IMR-90 (cell line): Measurements from ENCODE around the gene CROT. TPM values are rescaled to one million over a fixed set of nuclear protein-coding genes. Genes with fewer than 3 reads are reported as not detected.

ENCODE experiments used
- ATAC-seq: fragments of 200-7000 bp; cut with Tn5 transposase; 2 replicates; pipeline ENCODE4 v1.9.1; 2020; ENCODE audit warnings: low read depth, mild to moderate bottlenecking, moderate library complexity
- BruUV-seq: library from RNA; stranded (reverse); fragments of 400-500 nt; replicated peaks from 2 replicates; lab custom pipeline; 2021; lab: Mats Ljungman, UMichigan
- CTCF ChIA-PET: fragments of 300-600 bp; formaldehyde crosslinking; extraction: SDS; loops from one replicate; lab custom pipeline; 2021; ENCODE audit warnings: antibody characterized with exemption; lab: Yijun Ruan, JAX
- POLR2A ChIA-PET: fragments of 300-600 bp; sonication (Branson Sonifier 250); formaldehyde crosslinking; loops from one replicate; lab custom pipeline; 2022; ENCODE audit warnings: antibody characterized with exemption; ENCODE audit not compliant: unreplicated experiment; lab: Charles Lee
- DNase-seq: peaks from one replicate; pipeline ENCODE4 v3.0.0; 2013
- H2AFZ ChIP-seq: replicated peaks from 2 replicates; pipeline ENCODE3; 2013; ENCODE audit warnings: low read length, mild to moderate bottlenecking; ENCODE audit not compliant: poor library complexity
- H2AK5ac ChIP-seq: 2 replicates; pipeline ENCODE4 v1.6.1; 2013; ENCODE audit warnings: low read depth, low read length, inconsistent platforms
- H2AK9ac ChIP-seq: replicated peaks from 2 replicates; pipeline ENCODE3; 2013; ENCODE audit warnings: mild to moderate bottlenecking, low read depth, low read length, moderate library complexity; ENCODE audit not compliant: poor library complexity
- H2BK120ac ChIP-seq: 2 replicates; pipeline ENCODE4 v1.6.1; 2013; ENCODE audit warnings: low read depth, low read length, inconsistent platforms
- H2BK15ac ChIP-seq: 3 replicates; pipeline ENCODE4 v1.6.1; 2013; ENCODE audit warnings: low read depth, low read length, inconsistent platforms
- H2BK20ac ChIP-seq: 2 replicates; pipeline ENCODE4 v1.6.1; 2013; ENCODE audit warnings: low read depth, mild to moderate bottlenecking, inconsistent platforms, low read length, moderate library complexity
- H2BK5ac ChIP-seq: 2 replicates; pipeline ENCODE4 v1.6.1; 2013; ENCODE audit warnings: mild to moderate bottlenecking, low read depth, low read length, inconsistent platforms; ENCODE audit not compliant: poor library complexity, severe bottlenecking
- H3K14ac ChIP-seq: replicated peaks from 2 replicates; pipeline ENCODE4 v1.6.1; 2013; ENCODE audit warnings: low read depth, low read length, inconsistent platforms
- H3K18ac ChIP-seq: 2 replicates; pipeline ENCODE4 v1.6.1; 2013; ENCODE audit warnings: low read depth, low read length, control low read depth
- H3K23ac ChIP-seq: 2 replicates; pipeline ENCODE4 v1.6.1; 2013; ENCODE audit warnings: low read depth, low read length, inconsistent platforms
- H3K27ac ChIP-seq: 2 replicates; pipeline ENCODE4 v1.5.1; 2013; ENCODE audit warnings: mild to moderate bottlenecking, control low read depth, low read length; ENCODE audit not compliant: insufficient read depth
- H3K27me3 ChIP-seq: 2 replicates; pipeline ENCODE4 v1.6.1; 2013; ENCODE audit warnings: low read length; ENCODE audit not compliant: control insufficient read depth, insufficient read depth
- H3K36me3 ChIP-seq: 2 replicates; pipeline ENCODE4 v1.6.1; 2013; ENCODE audit warnings: low read length, mixed read lengths; ENCODE audit not compliant: control insufficient read depth, insufficient read depth
- H3K4ac ChIP-seq: 2 replicates; pipeline ENCODE4 v1.6.1; 2013; ENCODE audit warnings: low read depth, low read length, inconsistent platforms
- H3K4me1 ChIP-seq: 2 replicates; pipeline ENCODE4 v1.6.1; 2013; ENCODE audit warnings: low read length, mixed read lengths; ENCODE audit not compliant: control insufficient read depth, insufficient read depth
- H3K4me2 ChIP-seq: 2 replicates; pipeline ENCODE4 v1.6.1; 2013; ENCODE audit warnings: low read depth, mild to moderate bottlenecking, control low read depth, low read length, moderate library complexity
- H3K4me3 ChIP-seq: 2 replicates; pipeline ENCODE4 v1.5.1; 2013; ENCODE audit warnings: low read depth, mild to moderate bottlenecking, control low read depth, low read length, moderate library complexity; ENCODE audit not compliant: insufficient read depth
- H3K56ac ChIP-seq: 2 replicates; pipeline ENCODE4 v1.6.1; 2013; ENCODE audit warnings: low read length, inconsistent platforms; ENCODE audit not compliant: insufficient read depth; ENCODE audit errors: extremely low read depth
- H3K79me1 ChIP-seq, 2 experiments: 2 replicates each; pipeline ENCODE4 v1.6.1; 2013; ENCODE audit warnings: low read length in 2 of 2, inconsistent platforms in 1 of 2, low read depth in 1 of 2
- H3K9ac ChIP-seq: 2 replicates; pipeline ENCODE4 v1.6.1; 2013; ENCODE audit warnings: low read depth, low read length, control low read depth
- H3K9me1 ChIP-seq: 2 replicates; pipeline ENCODE4 v1.6.1; 2013; ENCODE audit warnings: low read length, inconsistent platforms; ENCODE audit not compliant: insufficient read depth
- H3K9me3 ChIP-seq: 2 replicates; pipeline ENCODE4 v1.6.1; 2013; ENCODE audit warnings: low read length; ENCODE audit not compliant: control insufficient read depth, insufficient read depth
- H4K20me1 ChIP-seq: 2 replicates; pipeline ENCODE4 v1.6.1; 2013; ENCODE audit warnings: low read length, inconsistent platforms; ENCODE audit not compliant: insufficient read depth
- H4K5ac ChIP-seq: 2 replicates; pipeline ENCODE4 v1.6.1; 2013; ENCODE audit warnings: mild to moderate bottlenecking, low read depth, low read length, control low read depth
- H4K8ac ChIP-seq, 2 experiments: 2 replicates each; pipeline ENCODE4 v1.6.1; 2013; ENCODE audit warnings: low read depth in 2 of 2, low read length in 2 of 2, control low read depth in 1 of 2, inconsistent platforms in 1 of 2
- H4K91ac ChIP-seq: 2 replicates; pipeline ENCODE4 v1.6.1; 2013; ENCODE audit warnings: low read depth, low read length, inconsistent platforms; ENCODE audit not compliant: insufficient read depth
- BHLHE40 ChIP-seq: fragments of 150-350 bp; IDR thresholded peaks from 2 replicates; pipeline ENCODE4 v1.6.1; 2016; ENCODE audit warnings: mild to moderate bottlenecking, low read depth, low read length
- CEBPB ChIP-seq: IDR thresholded peaks from 2 replicates; pipeline ENCODE4 v1.6.1; 2012; ENCODE audit warnings: low read depth, low read length, improper control_type of control experiment
- CHD1 ChIP-seq: IDR thresholded peaks from 2 replicates; pipeline ENCODE4 v1.6.1; 2012; ENCODE audit warnings: low read depth, low read length, improper control_type of control experiment
- CTCF ChIP-seq: conservative IDR thresholded peaks from 2 replicates; pipeline ENCODE4 v1.5.1; 2012; ENCODE audit warnings: mild to moderate bottlenecking, low read depth, low read length, improper control_type of control experiment
- FOS ChIP-seq: fragments of 150-350 bp; IDR thresholded peaks from 2 replicates; pipeline ENCODE4 v1.6.1; 2016; ENCODE audit warnings: low read depth, low read length
- MAFK ChIP-seq: IDR thresholded peaks from 2 replicates; pipeline ENCODE4 v1.6.1; 2012; ENCODE audit warnings: low read depth, low read length, improper control_type of control experiment
- MAZ ChIP-seq: IDR thresholded peaks from 2 replicates; pipeline ENCODE4 v1.6.1; 2012; ENCODE audit warnings: low read depth, mild to moderate bottlenecking, low read length, improper control_type of control experiment, moderate library complexity, borderline replicate concordance
- MXI1 ChIP-seq: IDR thresholded peaks from 2 replicates; pipeline ENCODE4 v1.6.1; 2012; ENCODE audit warnings: low read depth, mild to moderate bottlenecking, low read length, moderate library complexity, borderline replicate concordance
- NFE2L2 ChIP-seq: fragments of 150-350 bp; IDR thresholded peaks from 2 replicates; pipeline ENCODE4 v1.6.1; 2016; ENCODE audit warnings: low read depth, mild to moderate bottlenecking, low read length
- POLR2A ChIP-seq: IDR thresholded peaks from 2 replicates; pipeline ENCODE4 v1.6.1; 2012; ENCODE audit warnings: mild to moderate bottlenecking, low read depth, low read length
- RAD21 ChIP-seq: IDR thresholded peaks from 2 replicates; pipeline ENCODE4 v1.6.1; 2012; ENCODE audit warnings: low read length, improper control_type of control experiment
- RCOR1 ChIP-seq: IDR thresholded peaks from 2 replicates; pipeline ENCODE4 v1.6.1; 2012; ENCODE audit warnings: mild to moderate bottlenecking, low read length, improper control_type of control experiment; ENCODE audit not compliant: insufficient replicate concordance
- RFX5 ChIP-seq: IDR thresholded peaks from 2 replicates; pipeline ENCODE4 v1.8.0; 2012; ENCODE audit warnings: low read depth, mild to moderate bottlenecking, low read length, moderate library complexity
- SMC3 ChIP-seq: fragments of 150-350 bp; IDR thresholded peaks from 2 replicates; pipeline ENCODE4 v1.6.1; 2016; ENCODE audit warnings: low read depth, mild to moderate bottlenecking, antibody characterized with exemption, low read length, moderate library complexity
- USF2 ChIP-seq: fragments of 150-350 bp; IDR thresholded peaks from 2 replicates; pipeline ENCODE4 v1.6.1; 2017; ENCODE audit warnings: mild to moderate bottlenecking, antibody characterized with exemption, low read length, low read depth
- WGBS, 2 experiments: methylation state at CpG; one replicate each; pipeline versions ENCODE4 v1.1.5 to v1.1.7; 2013; ENCODE audit warnings: missing lambda C conversion rate in 2 of 2; ENCODE audit not compliant: insufficient read length in 1 of 2; ENCODE audit errors: extremely low coverage in 2 of 2; 5-methylcytosine and 5-hydroxymethylcytosine counted together
- dilution Hi-C: fragments of 300-500 bp; cut with HindIII; formaldehyde crosslinking; loops from one replicate; pipeline ENCODE4 v1.14.3; 2018; ENCODE audit warnings: low sequenced_read_pairs; ENCODE audit not compliant: unreplicated experiment
- in situ Hi-C: fragments of 300-500 bp; cut with MboI; formaldehyde crosslinking; loops from 3 replicates; pipeline ENCODE4 v1.14.3; 2019; ENCODE audit warnings: low sequenced_read_pairs, inconsistent platforms, mixed read lengths
- intact Hi-C: fragments of 100-400 bp; cut with micrococcal nuclease; formaldehyde crosslinking; loops from 2 replicates; pipeline ENCODE4 v1.10.0; 2022
- polyA plus RNA-seq, 3 experiments: library from polyadenylated mRNA; depleted of rRNA; stranded (reverse); fragments of >200 nt; gene quantifications; 2 replicates each; pipeline ENCODE4 v1.2.3, GENCODE V29; 2012; ENCODE audit warnings: low replicate concordance in 1 of 3
- total RNA-seq: library from RNA; depleted of rRNA; stranded (reverse); fragments of >200 nt; gene quantifications from 2 replicates; pipeline ENCODE4 v1.2.3, GENCODE V29; 2012

CROT gene
- total and polyA plus RNA-seq, 2 of the 4 experiments (the other 2 are of a cell fraction), result 7.5 to 10.0 TPM

DNA sequence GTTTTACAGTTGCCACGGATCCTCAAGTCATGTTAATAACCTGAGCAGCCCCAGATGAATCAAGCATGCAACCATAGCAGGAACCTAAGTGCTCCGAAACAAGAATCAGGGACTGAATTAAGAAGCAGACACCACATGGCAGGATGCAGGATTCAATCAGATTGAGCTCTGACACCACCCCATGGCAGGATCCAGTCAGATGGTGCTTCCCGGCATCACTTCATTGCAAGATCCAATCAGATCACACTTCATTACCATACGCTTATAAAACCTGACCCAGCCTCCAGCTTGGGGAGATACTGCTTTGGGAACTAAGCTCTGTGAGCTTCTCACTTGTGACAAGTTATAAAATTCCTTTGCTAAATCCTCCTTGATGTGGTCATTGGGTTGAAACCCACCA is 74.7 kb downstream of the CROT start:
- Histone ChIP-seq H3K4me3 (no peak overlapping the region), H3K9me1 (no peaks in the 10 kb centered on the region), H3K56ac (no peak overlapping the region), H2AFZ (no peak overlapping the region), H3K4me1 (peaks cover 3% of the 10 kb centered on the region), H2BK120ac (no peak overlapping the region), H3K4me2 (no peak overlapping the region), H3K36me3 (no peaks in the 10 kb centered on the region), H3K18ac (no peak overlapping the region), H4K91ac (no peak overlapping the region), H2BK20ac (no peak overlapping the region), H2BK15ac (no peak overlapping the region), H3K4ac (no peak overlapping the region), H3K23ac (no peak overlapping the region), H2AK5ac (no peak overlapping the region), H3K9ac (no peak overlapping the region), H3K27me3 (peaks cover 2% of the 10 kb centered on the region; the same call in 1 of the 2 replicates), H4K5ac (no peak overlapping the region), H3K14ac (no peak overlapping the region), H3K79me1 (no peaks in the 10 kb centered on the region), H4K8ac (no peak overlapping the region), H4K20me1 (no peaks in the 10 kb centered on the region), H2BK5ac (no peak overlapping the region), H3K9me3 (no peaks in the 10 kb centered on the region), H3K27ac (no peak overlapping the region), H2AK9ac (no peak overlapping the region)
- in situ Hi-C loops, result loop anchor here (25.0 kb wide), 1 partner anchor 483 kb away; no protein-coding TSS in a partner anchor
- ChIA-PET POLR2A (interaction anchor here (0.6 kb wide), 1 partner anchor 103 kb away, joined by 15 read pairs; no protein-coding TSS in a partner anchor), CTCF (interaction anchor here (0.7 to 7.4 kb wide), 2 partner anchors 28 to 108 kb away, joined by 3 to 60 read pairs; no protein-coding TSS in a partner anchor)
- 67% methylated on average over 2 of the region's 4 CpGs; no CpG with 5 or more reads in 1 of the 2 experiments for WGBS, 2 experiments
- no TSS peak for BruUV-seq
- ATAC-seq (no peak), DNase-seq (no peak)
- intact Hi-C loops, result loop anchor here (5.0 kb wide), 1 partner anchor 692 kb away; no protein-coding TSS in a partner anchor
- TF ChIP-seq USF2 (no peak), RAD21 (no peak), CHD1 (no peak), MAZ (no peak), SMC3 (no peak), NFE2L2 (no peak), MAFK (no peak), CTCF (no peak), RFX5 (no peak), FOS (no peak), BHLHE40 (no peak), RCOR1 (no peak), MXI1 (no peak), POLR2A (no peak), CEBPB (no peak)
- dilution Hi-C loops, result no loop called here
